Ectodermal cell (in vitro differentiated cells): ENCODE data around the gene POLN.
"Not testable (repeated sequence)": the region's sequence is repeated elsewhere in the genome, so short reads cannot be mapped to it uniquely, and the experiment has no call there.

Source experiments
- H3K27ac ChIP-seq: 2 replicates; pipeline ENCODE4 v1.7.0; 2013; ENCODE audit warnings: mild to moderate bottlenecking, low read depth, low read length; ENCODE audit not compliant: insufficient read depth, poor library complexity, severe bottlenecking
- H3K27me3 ChIP-seq: 2 replicates; pipeline ENCODE4 v1.7.0; 2013; ENCODE audit warnings: mild to moderate bottlenecking, low read length; ENCODE audit not compliant: insufficient read depth, control insufficient read depth, poor library complexity, severe bottlenecking
- H3K36me3 ChIP-seq: one replicate; pipeline ENCODE4 v1.7.0; 2013; ENCODE audit warnings: low read length; ENCODE audit not compliant: control insufficient read depth, insufficient read depth
- H3K4me1 ChIP-seq: one replicate; pipeline ENCODE4 v1.7.0; 2013; ENCODE audit warnings: low read length; ENCODE audit not compliant: control insufficient read depth, insufficient read depth
- H3K4me3 ChIP-seq: 2 replicates; pipeline ENCODE4 v1.7.0; 2013; ENCODE audit warnings: low read depth, low read length, control low read depth; ENCODE audit not compliant: insufficient read depth
- H3K9me3 ChIP-seq: 2 replicates; pipeline ENCODE4 v1.7.0; 2013; ENCODE audit warnings: mild to moderate bottlenecking, low read length, moderate library complexity; ENCODE audit not compliant: control insufficient read depth
- WGBS, 2 experiments: methylation state at CpG; one replicate each; pipeline ENCODE4 v1.1.7; 2013; ENCODE audit warnings: missing lambda C conversion rate in 2 of 2; 5-methylcytosine and 5-hydroxymethylcytosine counted together

POLN gene

DNA sequence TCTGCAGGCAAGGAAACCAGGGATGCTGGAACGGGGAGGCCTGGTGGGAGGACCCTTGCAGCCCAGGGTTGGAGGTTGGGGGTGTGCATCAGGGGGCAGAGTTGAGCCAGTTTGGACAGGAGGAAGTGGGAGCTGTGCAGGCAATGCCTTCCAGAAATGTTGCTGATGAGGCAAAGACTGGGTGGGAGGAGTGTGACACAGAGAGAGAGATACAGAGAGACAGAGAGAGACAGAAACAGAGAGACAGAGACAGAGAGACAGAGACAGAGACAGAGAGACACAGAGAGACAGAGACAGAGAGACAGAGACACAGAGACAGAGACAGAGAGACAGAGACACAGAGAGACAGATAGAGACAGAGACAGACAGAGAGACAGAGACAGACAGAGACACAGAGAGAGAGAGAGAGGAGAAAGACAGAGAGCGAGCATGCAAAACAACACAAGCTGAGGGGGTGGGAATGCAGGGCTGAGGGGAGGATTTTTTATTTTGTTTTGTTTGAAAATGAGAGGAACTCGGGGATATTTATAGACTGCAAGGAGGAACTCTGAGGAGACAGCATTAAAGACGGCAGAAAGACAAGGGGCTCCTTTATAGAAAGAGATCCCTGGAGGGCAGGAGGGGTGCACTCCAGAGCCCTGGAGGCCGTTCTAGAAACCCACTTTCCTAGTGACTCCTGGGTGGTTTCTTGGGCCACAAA lies 1.9 kb upstream of the POLN start:
- no peak overlapping the region for H3K4me3 ChIP-seq
- 87 to 88% methylated on average over 5 of the region's 5 CpGs for WGBS, 2 experiments
- no peaks in the 10 kb centered on the region for H3K9me3 ChIP-seq
- H3K27ac ChIP-seq = no peak overlapping the region
- H3K4me1 ChIP-seq = peaks cover 17% of the 10 kb centered on the region
- no peaks in the 10 kb centered on the region for H3K36me3 ChIP-seq
- no peaks in the 10 kb centered on the region for H3K27me3 ChIP-seq

DNA sequence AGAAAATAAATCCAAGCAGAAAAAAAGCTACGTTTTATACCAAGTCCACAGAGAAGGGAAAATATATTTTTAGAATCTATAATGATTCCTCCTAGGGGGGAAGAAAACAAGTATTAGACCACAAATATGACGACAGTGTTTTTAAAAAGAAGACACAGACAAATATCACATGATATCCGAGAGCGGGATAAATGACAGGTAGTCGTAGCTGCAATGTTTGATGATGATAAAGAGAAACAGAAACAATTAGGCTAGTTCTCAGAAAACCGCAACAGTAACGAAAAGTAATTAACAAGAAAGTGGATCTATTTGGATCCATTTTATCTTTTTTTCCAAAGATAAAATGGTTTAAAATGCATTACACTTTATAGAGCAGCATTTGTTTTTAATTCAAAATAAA lies 918 bp downstream of the POLN start:
- 21 to 31% methylated on average over 6 of the region's 7 CpGs for WGBS, 2 experiments
- no peaks in the 10 kb centered on the region for H3K36me3 ChIP-seq
- peaks cover 17% of the 10 kb centered on the region for H3K4me1 ChIP-seq
- H3K27ac ChIP-seq = no peak overlapping the region
- no peaks in the 10 kb centered on the region for H3K27me3 ChIP-seq
- H3K4me3 ChIP-seq = peak overlapping the region; percentile 79
- no peaks in the 10 kb centered on the region for H3K9me3 ChIP-seq

DNA sequence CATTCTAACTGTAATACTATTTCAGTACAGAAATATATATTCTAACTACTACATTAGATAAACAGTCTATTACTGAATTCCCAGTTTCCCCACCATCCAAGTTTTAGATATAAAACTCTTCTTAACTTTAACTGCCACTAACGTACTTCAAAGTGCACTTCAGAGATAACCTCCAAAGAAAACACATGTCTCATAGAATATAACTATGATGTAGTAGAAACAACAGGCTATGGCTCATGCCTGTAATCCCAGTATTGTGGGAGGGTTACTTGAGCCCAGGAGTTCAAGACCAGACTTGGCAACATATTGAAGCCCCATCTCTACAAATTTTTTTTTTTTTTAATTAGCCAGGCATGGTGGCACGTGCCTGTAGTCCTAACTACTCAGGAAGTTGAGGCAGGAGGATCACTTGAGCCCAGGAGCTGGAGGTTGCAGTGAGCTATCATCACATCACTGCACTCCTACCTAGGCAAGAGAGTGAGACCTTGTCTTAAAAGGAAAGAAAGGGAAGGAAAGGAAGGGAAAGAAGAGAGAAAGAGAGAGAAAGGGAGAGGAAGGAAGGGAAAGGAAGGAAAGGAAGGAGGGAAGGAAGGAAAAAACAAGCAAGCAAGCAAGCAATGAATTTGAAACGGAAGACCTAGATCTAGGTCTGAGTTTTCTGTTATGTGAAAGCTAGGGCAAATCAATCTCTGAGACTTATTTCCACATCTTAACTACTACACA lies 4.8 kb downstream of the POLN start:
- Histone ChIP-seq H3K4me1 (peaks cover 17% of the 10 kb centered on the region), H3K36me3 (no peaks in the 10 kb centered on the region), H3K9me3 (no peaks in the 10 kb centered on the region), H3K4me3 (no peak overlapping the region), H3K27me3 (no peaks in the 10 kb centered on the region), H3K27ac (no peak overlapping the region)
- 71 to 75% methylated on average over 3 of the region's 3 CpGs for WGBS, 2 experiments

DNA sequence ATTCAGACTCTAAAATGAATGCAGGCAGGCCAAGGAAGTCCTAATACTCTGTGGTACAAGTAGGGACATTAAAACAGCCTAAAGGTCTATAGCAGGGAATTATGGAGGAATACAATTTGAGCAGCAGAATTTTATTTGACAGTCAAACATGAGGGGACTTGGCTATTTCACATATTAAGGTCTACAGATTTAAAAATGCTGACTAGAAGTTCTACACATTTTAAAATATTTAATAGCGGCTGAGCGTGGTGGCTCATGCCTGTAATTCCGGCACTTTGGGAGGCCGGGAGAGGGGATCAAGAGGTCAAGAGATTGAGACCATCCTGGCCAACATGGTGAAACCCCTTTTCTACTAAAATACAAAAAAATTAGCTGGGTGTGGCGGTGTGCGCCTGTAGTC lies 10.8 kb downstream of the POLN start:
- no peak overlapping the region for H3K27ac ChIP-seq
- H3K4me3 ChIP-seq = no peak overlapping the region
- WGBS, 2 experiments = 93 to 97% methylated on average over 6 of the region's 6 CpGs
- H3K27me3 ChIP-seq = no peaks in the 10 kb centered on the region
- H3K36me3 ChIP-seq = no peaks in the 10 kb centered on the region
- H3K9me3 ChIP-seq = no peaks in the 10 kb centered on the region
- no peaks in the 10 kb centered on the region for H3K4me1 ChIP-seq

DNA sequence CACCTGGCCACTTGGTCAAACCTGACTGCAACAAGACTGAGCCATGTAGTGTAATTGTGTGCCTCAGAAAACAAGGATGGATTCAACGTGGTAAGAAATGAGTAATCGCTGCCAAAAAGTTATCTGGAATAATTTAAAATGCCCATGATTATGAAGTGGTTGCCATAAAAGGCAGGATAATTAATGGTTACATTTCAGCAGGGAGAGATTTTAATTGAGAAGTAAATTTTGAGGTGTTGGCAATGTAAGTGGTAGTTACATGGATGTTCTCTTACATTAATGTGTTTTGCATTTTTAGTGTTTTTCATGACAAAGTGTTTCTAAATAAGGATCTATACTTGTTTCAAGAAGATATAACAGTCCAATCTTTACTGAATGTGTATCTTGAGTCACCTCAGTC lies 15.7 kb downstream of the POLN start:
- no peak overlapping the region for H3K4me3 ChIP-seq
- no peaks in the 10 kb centered on the region for H3K27me3 ChIP-seq
- WGBS, 2 experiments = 94 to 95% methylated on average over 2 of the region's 2 CpGs

DNA sequence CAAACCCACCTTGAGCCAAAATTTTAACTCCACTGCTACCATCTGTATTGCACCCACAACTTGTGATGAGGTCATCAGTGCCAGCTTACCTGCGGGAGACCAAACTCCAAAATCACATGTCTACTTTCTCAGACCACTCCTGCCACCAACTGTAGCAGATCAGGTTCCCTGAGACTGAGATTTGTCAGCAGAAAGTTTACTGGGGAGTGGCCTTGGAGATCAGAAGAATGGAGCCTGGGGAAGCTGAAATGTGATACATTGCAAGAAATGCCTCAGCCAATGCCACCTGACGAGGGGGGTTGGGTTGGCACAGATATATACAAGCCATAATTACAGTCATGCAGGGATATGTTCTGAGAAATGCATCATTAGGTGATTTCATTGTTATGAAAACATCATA lies 19.1 kb downstream of the POLN start:
- Histone ChIP-seq H3K9me3 (no peaks in the 10 kb centered on the region), H3K27ac (no peak overlapping the region), H3K4me3 (no peak overlapping the region), H3K36me3 (no peaks in the 10 kb centered on the region), H3K4me1 (no peaks in the 10 kb centered on the region), H3K27me3 (no peaks in the 10 kb centered on the region)
- WGBS, 2 experiments = 85 to 93% methylated on average over 2 of the region's 2 CpGs

More for the DNA sequence above, 15.7 kb downstream of the POLN start:
- no peaks in the 10 kb centered on the region for H3K4me1 ChIP-seq
- no peak overlapping the region for H3K27ac ChIP-seq
- no peaks in the 10 kb centered on the region for H3K9me3 ChIP-seq
- no peaks in the 10 kb centered on the region for H3K36me3 ChIP-seq

DNA sequence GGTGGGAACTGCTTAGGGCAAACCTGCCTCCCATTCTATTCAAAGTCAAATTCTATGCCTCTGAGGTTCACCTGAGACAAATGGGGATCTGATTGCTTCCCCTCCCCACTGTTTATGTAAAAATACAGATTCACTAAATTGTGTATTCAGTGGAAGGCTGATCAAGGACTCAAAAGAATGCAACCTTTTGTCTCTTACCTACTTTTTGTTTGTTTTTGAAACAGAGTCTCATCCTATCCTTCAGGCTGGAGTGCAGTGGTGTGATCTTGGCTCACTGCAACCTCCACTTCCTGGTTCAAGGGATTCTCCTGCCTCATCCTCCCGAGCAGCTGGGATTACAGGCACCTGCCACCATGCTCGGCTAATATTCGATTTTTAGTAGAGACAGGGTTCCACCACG lies 20.5 kb downstream of the POLN start:
- H3K4me1 ChIP-seq, H3K36me3 ChIP-seq: not testable (repeated sequence)
- 59 to 62% methylated on average over 4 of the region's 4 CpGs for WGBS, 2 experiments

DNA sequence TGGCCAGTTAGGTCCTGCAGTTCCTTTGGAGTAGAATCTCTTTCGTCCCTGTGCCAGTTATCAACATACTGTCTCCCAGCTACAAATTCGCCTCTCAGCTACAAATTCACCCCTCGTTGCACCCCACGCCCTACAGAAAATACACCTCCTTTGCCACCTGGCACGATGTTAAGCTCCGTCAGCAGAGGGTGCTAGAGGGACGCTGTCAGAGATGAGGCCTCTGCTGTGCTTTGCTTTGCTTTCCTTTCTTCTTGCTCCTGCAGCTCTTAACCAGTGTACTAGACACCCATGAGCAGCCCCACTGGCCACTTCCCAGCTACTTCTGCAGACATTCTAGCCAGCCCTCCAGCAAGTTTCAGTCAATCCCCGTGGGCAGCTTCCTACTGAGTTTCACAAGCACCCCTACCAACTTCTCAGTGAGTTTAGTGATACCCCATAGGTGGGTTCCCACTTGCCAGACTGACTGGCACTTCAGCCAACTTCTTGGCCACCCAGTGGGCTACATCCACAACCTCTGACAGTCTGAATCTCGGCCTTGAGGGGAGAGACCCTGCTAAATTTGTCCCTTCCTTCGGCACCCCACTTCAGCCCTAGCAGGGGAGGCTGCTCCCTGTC lies 21.8 kb downstream of the POLN start:
- WGBS, 2 experiments = 24% methylated on average over 10 of the region's 10 CpGs
- H3K27ac ChIP-seq = no peak overlapping the region

More for the DNA sequence above, 20.5 kb downstream of the POLN start:
- H3K27ac ChIP-seq, H3K9me3 ChIP-seq, H3K27me3 ChIP-seq, H3K4me3 ChIP-seq: not testable (repeated sequence)

DNA sequence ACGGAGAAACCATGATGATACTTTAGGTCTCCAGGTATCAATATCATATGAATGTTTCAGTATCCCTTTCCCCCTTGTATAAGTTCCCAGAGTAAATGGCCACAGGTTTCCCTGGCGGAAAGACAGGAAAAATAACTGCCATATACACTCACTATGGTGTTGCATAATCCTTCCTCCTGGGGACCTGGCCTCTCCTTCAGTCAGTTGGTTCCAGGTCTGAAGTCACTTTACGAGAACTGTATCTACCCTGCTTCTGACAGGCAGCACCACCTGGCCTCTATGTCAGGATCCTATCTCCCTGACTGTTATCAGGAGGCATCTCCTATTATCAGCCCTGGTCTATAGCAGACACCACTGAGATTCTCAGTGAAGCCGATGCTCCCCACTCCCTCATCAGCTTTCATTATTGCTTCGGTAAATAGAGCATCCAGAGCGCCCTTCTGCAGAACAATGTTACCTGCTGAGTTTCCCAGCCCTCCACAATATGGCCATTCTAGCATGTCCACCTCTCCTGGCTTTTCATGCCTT lies 22.6 kb downstream of the POLN start:
- 92 to 93% methylated on average over 6 of the region's 6 CpGs for WGBS, 2 experiments
- H3K4me1 ChIP-seq = no peaks in the 10 kb centered on the region

More for the DNA sequence above, 21.8 kb downstream of the POLN start:
- H3K36me3 ChIP-seq = no peaks in the 10 kb centered on the region
- H3K27me3 ChIP-seq = no peaks in the 10 kb centered on the region
- no peak overlapping the region for H3K4me3 ChIP-seq
- no peaks in the 10 kb centered on the region for H3K9me3 ChIP-seq
- H3K4me1 ChIP-seq = no peaks in the 10 kb centered on the region

DNA sequence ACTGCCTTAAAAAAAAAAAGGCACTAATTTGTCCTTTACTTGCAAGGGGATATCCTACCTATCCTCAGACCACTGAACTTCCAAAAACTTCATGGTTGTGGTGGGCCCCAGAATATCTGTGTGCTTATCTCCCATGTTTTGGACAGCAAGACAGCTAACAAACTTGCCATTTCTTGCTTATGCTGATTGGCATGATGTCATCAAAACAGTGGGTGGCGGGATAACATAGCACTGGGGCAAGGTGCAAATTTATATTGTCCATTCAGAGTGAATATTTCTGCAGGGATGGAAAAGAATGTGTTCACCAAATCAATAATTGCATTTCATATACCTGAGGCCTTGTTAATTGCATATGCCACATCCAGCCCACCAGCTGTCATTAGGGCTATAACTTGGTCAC lies 23.5 kb downstream of the POLN start:
- no peaks in the 10 kb centered on the region for H3K9me3 ChIP-seq
- no peak overlapping the region for H3K4me3 ChIP-seq
- no peaks in the 10 kb centered on the region for H3K4me1 ChIP-seq
- 95 to 100% methylated on average over 1 of the region's 1 CpG for whole genome bisulfite sequencing, 2 experiments
- no peak overlapping the region for H3K27ac ChIP-seq
- H3K27me3 ChIP-seq = no peaks in the 10 kb centered on the region
- H3K36me3 ChIP-seq = no peaks in the 10 kb centered on the region

More for the DNA sequence above, 22.6 kb downstream of the POLN start:
- Histone ChIP-seq H3K4me3 (no peak overlapping the region), H3K9me3 (no peaks in the 10 kb centered on the region), H3K27ac (no peak overlapping the region), H3K27me3 (no peaks in the 10 kb centered on the region), H3K36me3 (no peaks in the 10 kb centered on the region)
